HepG2 (cell line): Measurements from ENCODE around the gene CARMIL3. TPM values are rescaled to one million over a fixed set of nuclear protein-coding genes. Genes with fewer than 3 reads are reported as not detected.
A peak's percentile ranks its signal among the peaks of the same experiment; 100 is the strongest.

Experiments used
- CCAR2 ChIP-seq: fragments of 200-400 bp; formaldehyde crosslinking; optimal IDR thresholded peaks from 2 replicates; pipeline ENCODE3; 2018; ENCODE audit warnings: low read depth, mild to moderate bottlenecking, low read length, moderate library complexity
- CCDC6 ChIP-seq: sonication (generic); formaldehyde crosslinking; IDR thresholded peaks from 2 replicates; pipeline ENCODE4 v1.8.1; 2022; ENCODE audit warnings: mild to moderate bottlenecking, missing genetic modification reagents, moderate library complexity
- KLF16 ChIP-seq, 2 experiments: sonication (generic) in 1 of 2; formaldehyde crosslinking in 1 of 2; IDR thresholded peaks; 2 replicates each; pipeline versions ENCODE4 v1.6.1 to v1.8.0; 2016 to 2023; ENCODE audit warnings: missing genetic modification reagents in 2 of 2, missing compliant biosample characterization in 1 of 2
- KMT2A ChIP-seq: sonication (generic); formaldehyde crosslinking; IDR thresholded peaks from 2 replicates; pipeline ENCODE4 v1.4.0; 2020; ENCODE audit warnings: missing genetic modification reagents
- MAFK ChIP-seq, 2 experiments: IDR thresholded peaks in 1 of 2; conservative IDR thresholded peaks in 1 of 2; 2 replicates each; pipeline ENCODE4 v1.6.1; 2011; ENCODE audit warnings: improper control_type of control experiment in 2 of 2, low read length in 2 of 2
- SP5 ChIP-seq: IDR thresholded peaks from 2 replicates; pipeline ENCODE4 v1.6.1; 2016; ENCODE audit warnings: low read depth, borderline replicate concordance
- ZBTB21 ChIP-seq: sonication (generic); formaldehyde crosslinking; IDR thresholded peaks from 2 replicates; pipeline ENCODE4 v1.4.0; 2020; ENCODE audit warnings: missing genetic modification reagents
- ZNF143 ChIP-seq: sonication (generic); formaldehyde crosslinking; IDR thresholded peaks from 2 replicates; pipeline ENCODE4 v1.4.0; 2020; ENCODE audit warnings: missing genetic modification reagents
- ZNF343 ChIP-seq: sonication (generic); formaldehyde crosslinking; IDR thresholded peaks from 2 replicates; pipeline ENCODE4 v1.4.0; 2020; ENCODE audit warnings: mild to moderate bottlenecking, missing genetic modification reagents
- ZNF552 ChIP-seq: sonication (generic); formaldehyde crosslinking; IDR thresholded peaks from 2 replicates; pipeline ENCODE4 v1.9.0; 2022; ENCODE audit warnings: missing genetic modification reagents, mild to moderate bottlenecking, borderline replicate concordance
- polyA plus RNA-seq, 8 experiments: library from polyadenylated mRNA; depleted of rRNA in 3 of 8; stranded (reverse) in 7 of 8; unstranded in 1 of 8; fragments of >200 nt; fragmentation: Illumina TruSeq in 4 of 8; extraction: Trizol in 4 of 8; gene quantifications; 2 replicates each; pipeline versions ENCODE4 v1.2.1 to v1.2.3, GENCODE V29; 2011 to 2016; ENCODE audit warnings: low read depth in 4 of 8, missing spikeins in 1 of 8, mixed read lengths in 1 of 8; ENCODE audit not compliant: insufficient read depth in 1 of 8
- total RNA-seq, 5 experiments: library from RNA; depleted of rRNA; stranded (reverse); fragments of >200 nt; fragmentation: Illumina TruSeq; extraction: Trizol; gene quantifications; 2 replicates each; pipeline ENCODE4 v1.2.3, GENCODE V29; 2016; ENCODE audit warnings: low read depth in 1 of 5
- TF ChIP-seq, protein P1 (sequence below): sonication (generic); formaldehyde crosslinking; IDR thresholded peaks from 2 replicates; pipeline ENCODE4 v1.4.0; 2020; ENCODE audit warnings: mild to moderate bottlenecking, missing genetic modification reagents
- TF ChIP-seq, protein P2 (sequence below): sonication (generic); formaldehyde crosslinking; IDR thresholded peaks from 2 replicates; pipeline ENCODE4 v1.8.0; 2022; ENCODE audit warnings: mild to moderate bottlenecking, missing genetic modification reagents, moderate library complexity
- TF ChIP-seq, protein P3 (sequence below): sonication (generic); formaldehyde crosslinking; IDR thresholded peaks from 2 replicates; pipeline ENCODE4 v1.5.0; 2020; ENCODE audit warnings: mild to moderate bottlenecking, missing genetic modification reagents
- TF ChIP-seq, protein P4 (sequence below): IDR thresholded peaks from 2 replicates; pipeline ENCODE4 v1.6.1; 2016

Gene CARMIL3
- total and polyA plus RNA-seq, 2 of the 13 experiments (the other 11 are each of a cell fraction or from before 2014, with no cell fraction given): 0.27 to 0.55 TPM

- TF ChIP-seq CCDC6 (no peak), MAFK (conservative IDR thresholded peaks at IDR 0.05 in 1 of 2, IDR thresholded peaks at IDR 0.05 in 1 of 2; ENCODE audit: low read length in 2 of 2) (no peak), KLF16 (CRISPR knock-in tag; IDR thresholded peaks at IDR 0.05) (no peak), ZNF143 (no peak), ZNF552 (CRISPR knock-in tag) (no peak), SP5 (CRISPR knock-in tag) (no peak), ZNF343 (CRISPR knock-in tag) (0 out of 2 replicates have a peak, but pooled peaks have one; percentile 24), KMT2A (CRISPR knock-in tag) (no peak), CCAR2 (no peak), ZBTB21 (no peak)
- TF ChIP-seq, protein P1, sequence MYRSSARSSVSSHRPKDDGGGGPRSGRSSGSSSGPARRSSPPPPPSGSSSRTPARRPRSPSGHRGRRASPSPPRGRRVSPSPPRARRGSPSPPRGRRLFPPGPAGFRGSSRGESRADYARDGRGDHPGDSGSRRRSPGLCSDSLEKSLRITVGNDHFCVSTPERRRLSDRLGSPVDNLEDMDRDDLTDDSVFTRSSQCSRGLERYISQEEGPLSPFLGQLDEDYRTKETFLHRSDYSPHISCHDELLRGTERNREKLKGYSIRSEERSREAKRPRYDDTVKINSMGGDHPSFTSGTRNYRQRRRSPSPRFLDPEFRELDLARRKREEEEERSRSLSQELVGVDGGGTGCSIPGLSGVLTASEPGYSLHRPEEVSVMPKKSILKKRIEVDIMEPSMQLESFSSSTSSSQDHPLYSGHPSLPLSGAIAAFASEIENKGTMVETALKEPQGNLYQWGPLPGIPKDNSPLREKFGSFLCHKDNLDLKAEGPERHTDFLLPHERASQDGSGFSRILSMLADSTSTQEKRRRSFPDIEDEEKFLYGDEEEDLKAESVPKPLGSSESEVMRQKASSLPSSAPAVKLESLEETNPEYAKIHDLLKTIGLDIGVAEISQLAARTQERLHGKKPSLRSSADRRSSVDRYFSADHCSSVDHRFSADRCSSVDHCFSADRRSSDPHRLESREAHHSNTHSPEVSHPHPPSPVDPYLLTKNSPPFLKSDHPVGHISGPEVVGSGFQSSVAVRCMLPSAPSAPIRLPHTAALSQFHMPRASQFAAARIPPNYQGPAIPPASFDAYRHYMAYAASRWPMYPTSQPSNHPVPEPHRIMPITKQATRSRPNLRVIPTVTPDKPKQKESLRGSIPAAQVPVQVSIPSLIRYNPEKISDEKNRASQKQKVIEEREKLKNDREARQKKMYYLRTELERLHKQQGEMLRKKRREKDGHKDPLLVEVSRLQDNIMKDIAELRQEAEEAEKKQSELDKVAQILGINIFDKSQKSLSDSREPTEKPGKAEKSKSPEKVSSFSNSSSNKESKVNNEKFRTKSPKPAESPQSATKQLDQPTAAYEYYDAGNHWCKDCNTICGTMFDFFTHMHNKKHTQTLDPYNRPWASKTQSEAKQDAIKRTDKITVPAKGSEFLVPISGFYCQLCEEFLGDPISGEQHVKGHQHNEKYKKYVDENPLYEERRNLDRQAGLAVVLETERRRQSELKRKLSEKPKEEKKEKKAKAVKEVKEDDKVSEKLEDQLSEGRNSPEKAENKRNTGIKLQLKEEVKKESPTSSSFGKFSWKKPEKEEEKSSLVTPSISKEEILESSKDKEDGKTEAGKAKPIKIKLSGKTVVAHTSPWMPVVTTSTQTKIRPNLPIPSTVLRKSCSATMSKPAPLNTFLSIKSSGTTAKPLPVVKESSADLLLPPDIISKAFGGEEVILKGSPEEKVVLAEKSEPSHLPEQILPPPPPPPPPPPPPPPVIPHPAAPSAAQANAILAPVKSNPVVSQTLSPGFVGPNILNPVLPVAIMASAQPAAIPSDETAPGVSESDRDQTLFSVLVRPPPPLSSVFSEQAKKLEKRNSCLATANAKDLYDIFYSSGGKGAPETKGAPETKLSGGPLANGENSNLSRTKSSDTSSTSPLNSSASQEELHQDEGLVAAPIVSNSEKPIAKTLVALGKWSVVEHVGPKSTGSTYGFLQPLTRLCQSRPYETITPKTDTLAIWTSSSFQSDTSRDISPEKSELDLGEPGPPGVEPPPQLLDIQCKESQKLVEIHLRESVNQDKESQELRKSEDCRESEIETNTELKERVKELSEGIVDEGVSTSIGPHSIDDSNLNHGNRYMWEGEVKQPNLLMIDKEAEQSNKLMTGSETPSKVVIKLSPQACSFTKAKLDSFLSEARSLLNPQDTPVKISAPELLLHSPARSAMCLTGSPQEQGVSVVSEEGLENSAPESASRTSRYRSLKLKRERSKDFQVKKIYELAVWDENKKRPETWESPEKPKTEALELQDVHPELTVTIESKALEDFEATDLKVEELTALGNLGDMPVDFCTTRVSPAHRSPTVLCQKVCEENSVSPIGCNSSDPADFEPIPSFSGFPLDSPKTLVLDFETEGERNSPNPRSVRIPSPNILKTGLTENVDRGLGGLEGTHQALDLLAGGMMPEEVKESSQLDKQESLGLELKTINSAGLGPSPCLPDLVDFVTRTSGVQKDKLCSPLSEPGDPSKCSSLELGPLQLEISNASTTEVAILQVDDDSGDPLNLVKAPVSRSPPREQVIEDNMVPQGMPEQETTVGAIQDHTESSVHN (CRISPR knock-in tag): no peak
- TF ChIP-seq, protein P2, sequence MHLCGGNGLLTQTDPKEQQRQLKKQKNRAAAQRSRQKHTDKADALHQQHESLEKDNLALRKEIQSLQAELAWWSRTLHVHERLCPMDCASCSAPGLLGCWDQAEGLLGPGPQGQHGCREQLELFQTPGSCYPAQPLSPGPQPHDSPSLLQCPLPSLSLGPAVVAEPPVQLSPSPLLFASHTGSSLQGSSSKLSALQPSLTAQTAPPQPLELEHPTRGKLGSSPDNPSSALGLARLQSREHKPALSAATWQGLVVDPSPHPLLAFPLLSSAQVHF (CRISPR knock-in tag): 0 out of 2 replicates have a peak, but pooled peaks have one; percentile 36
- TF ChIP-seq, protein P3, sequence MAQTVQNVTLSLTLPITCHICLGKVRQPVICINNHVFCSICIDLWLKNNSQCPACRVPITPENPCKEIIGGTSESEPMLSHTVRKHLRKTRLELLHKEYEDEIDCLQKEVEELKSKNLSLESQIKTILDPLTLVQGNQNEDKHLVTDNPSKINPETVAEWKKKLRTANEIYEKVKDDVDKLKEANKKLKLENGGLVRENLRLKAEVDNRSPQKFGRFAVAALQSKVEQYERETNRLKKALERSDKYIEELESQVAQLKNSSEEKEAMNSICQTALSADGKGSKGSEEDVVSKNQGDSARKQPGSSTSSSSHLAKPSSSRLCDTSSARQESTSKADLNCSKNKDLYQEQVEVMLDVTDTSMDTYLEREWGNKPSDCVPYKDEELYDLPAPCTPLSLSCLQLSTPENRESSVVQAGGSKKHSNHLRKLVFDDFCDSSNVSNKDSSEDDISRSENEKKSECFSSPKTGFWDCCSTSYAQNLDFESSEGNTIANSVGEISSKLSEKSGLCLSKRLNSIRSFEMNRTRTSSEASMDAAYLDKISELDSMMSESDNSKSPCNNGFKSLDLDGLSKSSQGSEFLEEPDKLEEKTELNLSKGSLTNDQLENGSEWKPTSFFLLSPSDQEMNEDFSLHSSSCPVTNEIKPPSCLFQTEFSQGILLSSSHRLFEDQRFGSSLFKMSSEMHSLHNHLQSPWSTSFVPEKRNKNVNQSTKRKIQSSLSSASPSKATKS (CRISPR knock-in tag): no peak
- TF ChIP-seq, protein P4, sequence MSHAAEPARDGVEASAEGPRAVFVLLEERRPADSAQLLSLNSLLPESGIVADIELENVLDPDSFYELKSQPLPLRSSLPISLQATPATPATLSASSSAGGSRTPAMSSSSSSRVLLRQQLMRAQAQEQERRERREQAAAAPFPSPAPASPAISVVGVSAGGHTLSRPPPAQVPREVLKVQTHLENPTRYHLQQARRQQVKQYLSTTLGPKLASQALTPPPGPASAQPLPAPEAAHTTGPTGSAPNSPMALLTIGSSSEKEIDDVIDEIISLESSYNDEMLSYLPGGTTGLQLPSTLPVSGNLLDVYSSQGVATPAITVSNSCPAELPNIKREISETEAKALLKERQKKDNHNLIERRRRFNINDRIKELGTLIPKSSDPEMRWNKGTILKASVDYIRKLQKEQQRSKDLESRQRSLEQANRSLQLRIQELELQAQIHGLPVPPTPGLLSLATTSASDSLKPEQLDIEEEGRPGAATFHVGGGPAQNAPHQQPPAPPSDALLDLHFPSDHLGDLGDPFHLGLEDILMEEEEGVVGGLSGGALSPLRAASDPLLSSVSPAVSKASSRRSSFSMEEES (CRISPR knock-in tag): no peak
These were observed 1.1 kb downstream of the CARMIL3 start (continued) for GRCh38 chr14:24052656-24053547.
